Upper lobe of left lung (tissue), 6 donors: Measurements from ENCODE around the gene PLXNB3. TPM values are rescaled to one million over a fixed set of nuclear protein-coding genes. Genes with fewer than 3 reads are reported as not detected.
A peak's percentile ranks its signal among the peaks of the same experiment; 100 is the strongest.
"Not testable (repeated sequence)": the region's sequence is repeated elsewhere in the genome, so short reads cannot be mapped to it uniquely, and the experiment has no call there.

Experiments used
- ATAC-seq, 2 donors: fragments of 200-7000 bp; cut with Tn5 transposase; one replicate each; pipeline ENCODE4 v1.9.1; 2022; ENCODE audit warnings: mild to moderate bottlenecking in 2 of 2, moderate library complexity in 2 of 2; ENCODE audit not compliant: low FRiP score in 2 of 2
- DNase-seq, 2 donors: peaks; one replicate each; pipeline ENCODE4 v3.0.0-alpha.2; 2019 to 2020
- H3K27ac ChIP-seq, 4 donors: fragments of 200-600 bp; sonication (generic); one replicate each; pipeline ENCODE4 v1.5.1; 2016 to 2019
- H3K27me3 ChIP-seq, 4 donors: fragments of 200-600 bp; sonication (generic); one replicate each; pipeline ENCODE4 v1.5.1; 2017 to 2019
- H3K36me3 ChIP-seq, 4 donors: fragments of 200-600 bp; sonication (generic); one replicate each; pipeline ENCODE4 v1.5.1; 2016 to 2019
- H3K4me1 ChIP-seq, 4 donors: fragments of 200-600 bp; sonication (generic); one replicate each; pipeline ENCODE4 v1.5.1; 2018 to 2019
- H3K4me3 ChIP-seq, 4 donors: fragments of 200-600 bp; sonication (generic); one replicate each; pipeline ENCODE4 v1.5.1; 2017 to 2019; ENCODE audit warnings: mild to moderate bottlenecking in 2 of 4, moderate library complexity in 1 of 4
- H3K9me3 ChIP-seq, 4 donors: fragments of 200-600 bp; sonication (generic); one replicate each; pipeline ENCODE4 v1.5.1; 2018 to 2019
- CTCF ChIP-seq, 6 experiments: fragments of 450-650 bp in 4 of 6; fragments of 200-600 bp in 2 of 6; sonication (generic) in 2 of 6; IDR thresholded peaks; one replicate each; pipeline ENCODE4 v1.5.1; 2016 to 2019; ENCODE audit warnings: antibody characterized with exemption in 6 of 6
- EP300 ChIP-seq, 4 donors: sonication (generic); formaldehyde crosslinking; IDR thresholded peaks; one replicate each; pipeline ENCODE4 v1.5.1; 2017; ENCODE audit warnings: antibody characterized with exemption in 4 of 4, control low read depth in 2 of 4
- POLR2A ChIP-seq, 4 donors: fragments of 450-650 bp; IDR thresholded peaks; one replicate each; pipeline ENCODE4 v1.5.1; 2016 to 2017; ENCODE audit warnings: antibody characterized with exemption in 4 of 4, mild to moderate bottlenecking in 2 of 4
- POLR2AphosphoS5 ChIP-seq, 2 donors: sonication (generic); formaldehyde crosslinking; IDR thresholded peaks; one replicate each; pipeline ENCODE4 v1.5.1; 2017; ENCODE audit warnings: antibody characterized with exemption in 2 of 2
- WGBS, 2 donors: methylation state at CpG; one replicate each; pipeline ENCODE4 v1.1.5; 2017 to 2018; 5-methylcytosine and 5-hydroxymethylcytosine counted together
- total RNA-seq, 6 donors: library from RNA; depleted of rRNA in 4 of 6; stranded (reverse); fragments of >200 nt in 4 of 6; gene quantifications; one replicate each; pipeline versions ENCODE4 v1.1.0 to v1.2.1, GENCODE V29; 2016 to 2021
- donor health status: DM: no; HTN: no; CAD: no; lungs with moderate emphysema.
- donor health status: DM: no; HTN: yes; CAD: no; lungs with severe emphysema.

Gene PLXNB3
- total RNA-seq, 6 donors from 2014 or later = 1.3 to 21.0 (median 2.9) TPM

- H3K27ac ChIP-seq = peak overlapping the region in 3 of 4 donors; percentile 27 to 67 (median 49)
- DNase-seq (peak in 1 of 2 donors; percentile 73), ATAC-seq (no peak)
- TF ChIP-seq EP300 (IDR thresholded peaks at IDR 0.05) (no peak), POLR2AphosphoS5 (IDR thresholded peaks at IDR 0.05) (no peak), CTCF (IDR thresholded peaks at IDR 0.05) (no peak), POLR2A (IDR thresholded peaks at IDR 0.05) (no peak)
- H3K9me3 ChIP-seq = no peaks in the 10 kb centered on the region
- peaks cover 0 to 13% (median 2%) of the 10 kb centered on the region in 4 donors for H3K36me3 ChIP-seq
- H3K4me3 ChIP-seq = peak overlapping the region in 3 of 4 donors; percentile 16 to 29 (median 21)
- WGBS, 2 donors = 24 to 39% methylated on average over 12 to 36 of the region's 38 CpGs
- peaks cover 0 to 12% (median 3%) of the 10 kb centered on the region in 4 donors for H3K4me1 ChIP-seq
- no peaks in the 10 kb centered on the region for H3K27me3 ChIP-seq
These were observed 19.6 kb upstream of the PLXNB3 start for GRCh38 chrX:153744210-153745066.

GRCh38 chrX:153745067-153745433 lies 19.0 kb upstream of the PLXNB3 start:
- H3K4me3 ChIP-seq, H3K27ac ChIP-seq, ATAC-seq, H3K9me3 ChIP-seq, H3K27me3 ChIP-seq: not testable (repeated sequence)
- DNase-seq = peak in 1 of 2 donors; percentile 60
- peaks cover 0 to 12% (median 3%) of the 10 kb centered on the region in 4 donors for H3K4me1 ChIP-seq
- 47 to 68% methylated on average over 3 to 12 of the region's 12 CpGs for WGBS, 2 donors
- peaks cover 0 to 13% (median 2%) of the 10 kb centered on the region in 4 donors for H3K36me3 ChIP-seq

GRCh38 chrX:153746359-153746758 lies 17.7 kb upstream of the PLXNB3 start:
- WGBS, 2 donors = 80 to 92% methylated on average over 3 of the region's 3 CpGs
- no peaks in the 10 kb centered on the region for H3K9me3 ChIP-seq
- no peak for DNase-seq

GRCh38 chrX:153746991-153747390 lies 17.1 kb upstream of the PLXNB3 start:
- H3K27me3 ChIP-seq, H3K9me3 ChIP-seq, H3K36me3 ChIP-seq, DNase-seq, H3K4me3 ChIP-seq, ATAC-seq, H3K27ac ChIP-seq: not testable (repeated sequence)
- H3K4me1 ChIP-seq = peaks cover 0 to 12% (median 3%) of the 10 kb centered on the region in 4 donors
- 67 to 75% methylated on average over 6 of the region's 6 CpGs for WGBS, 2 donors

More at GRCh38 chrX:153746359-153746758, 17.7 kb upstream of the PLXNB3 start:
- Histone ChIP-seq H3K4me1 (peaks cover 0 to 12% (median 3%) of the 10 kb centered on the region in 4 donors), H3K36me3 (peaks cover 0 to 3% (median 0%) of the 10 kb centered on the region in 4 donors), H3K27ac (no peak overlapping the region), H3K27me3 (no peaks in the 10 kb centered on the region), H3K4me3 (no peak overlapping the region)
- TF ChIP-seq EP300 (IDR thresholded peaks at IDR 0.05) (no peak), POLR2A (IDR thresholded peaks at IDR 0.05) (no peak)
- ATAC-seq = no peak

- H3K4me3 ChIP-seq, ATAC-seq, H3K36me3 ChIP-seq, H3K27ac ChIP-seq, H3K9me3 ChIP-seq, DNase-seq, H3K4me1 ChIP-seq, H3K27me3 ChIP-seq: not testable (repeated sequence)
- WGBS, 2 donors = 83 to 86% methylated on average over 7 of the region's 7 CpGs
These were observed 15.0 kb upstream of the PLXNB3 start for GRCh38 chrX:153749017-153749416.

- TF ChIP-seq POLR2A (IDR thresholded peaks at IDR 0.05) (no peak), EP300 (IDR thresholded peaks at IDR 0.05) (no peak), CTCF (IDR thresholded peaks at IDR 0.05) (no peak), POLR2AphosphoS5 (IDR thresholded peaks at IDR 0.05) (no peak)
- WGBS, 2 donors = 67 to 76% methylated on average over 4 to 12 of the region's 12 CpGs
These were observed 13.8 kb upstream of the PLXNB3 start for GRCh38 chrX:153750127-153750774.

More at GRCh38 chrX:153750127-153750774, 13.8 kb upstream of the PLXNB3 start:
- Histone ChIP-seq H3K4me1 (no peaks in the 10 kb centered on the region), H3K36me3 (no peaks in the 10 kb centered on the region), H3K4me3 (no peak overlapping the region), H3K27ac (no peak overlapping the region), H3K27me3 (no peaks in the 10 kb centered on the region), H3K9me3 (no peaks in the 10 kb centered on the region)
- ATAC-seq (no peak), DNase-seq (no peak)
